Effector memory CD8-positive, alpha-beta T cell (primary cell): Measurements from ENCODE around the gene KMT5B.

Experiments used
- ATAC-seq: fragments of 150-1000 bp; cut with Tn5 transposase; replicated peaks from 2 replicates; pipeline ENCODE4 v1.10.0; 2021; ENCODE audit warnings: mild to moderate bottlenecking, moderate library complexity
- DNase-seq, 3 experiments: peaks; one replicate each; pipeline ENCODE4 v3.0.0; 2021
- H3K27ac Mint-ChIP-seq, 2 donors: one replicate each; pipeline ENCODE4 v1.8.0; 2022; ENCODE audit warnings: mild to moderate bottlenecking in 2 of 2, mixed read lengths in 2 of 2, moderate library complexity in 2 of 2
- H3K27me3 Mint-ChIP-seq, 2 donors: one replicate each; pipeline ENCODE4 v1.8.0; 2022; ENCODE audit warnings: mixed read lengths in 2 of 2
- H3K36me3 Mint-ChIP-seq: one replicate; pipeline ENCODE4 v1.8.0; 2022; ENCODE audit warnings: mild to moderate bottlenecking, moderate library complexity, mixed read lengths; ENCODE audit not compliant: insufficient read depth
- H3K4me1 Mint-ChIP-seq, 2 donors: one replicate each; pipeline ENCODE4 v1.8.0; 2022; ENCODE audit warnings: low read depth in 2 of 2, mixed read lengths in 2 of 2
- H3K4me3 Mint-ChIP-seq, 2 donors: one replicate each; pipeline ENCODE4 v1.8.0; 2022; ENCODE audit warnings: mild to moderate bottlenecking in 2 of 2, mixed read lengths in 2 of 2, moderate library complexity in 2 of 2
- H3K9me3 Mint-ChIP-seq, 2 donors: one replicate each; pipeline ENCODE4 v1.8.0; 2022; ENCODE audit warnings: mixed read lengths in 2 of 2

KMT5B gene

GRCh38 chr11:68125164-68125563 is 87.9 kb downstream of the KMT5B start:
- Mint-ChIP-seq H3K36me3 (peaks cover 9% of the 10 kb centered on the region), H3K27ac (no peak overlapping the region), H3K4me3 (no peak overlapping the region), H3K9me3 (no peaks in the 10 kb centered on the region), H3K4me1 (peaks cover 3 to 5% of the 10 kb centered on the region in 2 donors), H3K27me3 (peaks cover 12 to 16% of the 10 kb centered on the region in 2 donors)
- no peak for ATAC-seq
- DNase-seq, result no peak

GRCh38 chr11:68122936-68123539 is 90.1 kb downstream of the KMT5B start:
- Mint-ChIP-seq H3K9me3 (no peaks in the 10 kb centered on the region), H3K4me1 (peaks cover 4 to 5% of the 10 kb centered on the region in 2 donors), H3K4me3 (peak overlapping the region in 1 of 2 donors; percentile 29), H3K27me3 (no peaks in the 10 kb centered on the region), H3K36me3 (peaks cover 14% of the 10 kb centered on the region), H3K27ac (no peak overlapping the region)
- no peak for DNase-seq
- ATAC-seq, result no peak

DNA sequence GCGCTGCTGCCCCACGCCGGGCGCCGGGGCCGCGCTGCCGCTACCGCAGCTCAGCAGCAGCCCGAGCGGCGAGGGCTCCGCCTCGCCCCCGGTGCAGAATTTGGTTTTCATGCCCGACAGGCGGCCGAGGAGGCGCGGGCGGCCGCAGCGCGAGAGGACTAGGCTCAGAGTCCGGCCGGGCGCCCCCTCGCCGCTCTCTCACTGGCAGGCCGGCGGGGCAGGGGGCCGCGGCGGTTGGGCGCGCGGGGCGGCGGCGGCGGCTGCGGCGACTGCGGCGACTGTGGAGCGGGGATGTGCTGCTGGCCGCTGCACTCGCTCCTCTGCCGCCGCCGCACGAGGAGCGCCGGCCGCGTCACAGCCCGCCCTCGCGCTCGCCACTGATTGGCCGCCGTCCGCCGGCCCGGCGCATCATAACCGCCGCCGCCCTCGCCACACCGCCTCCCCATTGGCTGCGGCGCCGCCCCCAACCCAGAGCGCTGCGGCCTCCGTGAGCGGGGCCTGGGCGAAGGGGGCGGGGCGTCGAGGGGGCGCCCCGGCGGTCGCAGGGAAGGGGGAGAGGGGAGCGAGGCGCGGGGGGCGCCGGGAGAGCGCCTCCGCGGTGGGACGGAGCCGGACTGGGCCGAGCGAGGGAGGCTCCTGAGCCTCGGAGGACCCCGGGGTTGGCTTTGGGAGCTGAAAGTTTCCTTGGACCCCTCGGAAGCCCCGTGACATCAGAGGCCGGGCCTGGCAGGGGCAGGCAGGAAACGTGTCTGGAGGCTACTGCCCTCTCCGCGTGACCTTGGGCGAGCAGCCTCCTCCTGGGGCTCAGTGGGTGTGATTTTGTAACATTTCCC is 91.8 kb downstream of the KMT5B start, which contains the start of gene CHKA:
TSS of gene CHKA (minus strand) at position 322 of the 833 bp plus-strand sequence. CDS start at position 111, 211 bp downstream.
- peaks cover 10% of the 10 kb centered on the region for H3K36me3 Mint-ChIP-seq
- H3K27me3 Mint-ChIP-seq, result no peaks in the 10 kb centered on the region
- ATAC-seq (peak; percentile 88), DNase-seq (peak; percentile 66 to 79 (median 74))
- peak within 1 kb of the TSS in 1 of 2 donors; percentile 57 for H3K27ac Mint-ChIP-seq
- H3K9me3 Mint-ChIP-seq, result no peaks in the 10 kb centered on the region
- peaks cover 4 to 5% of the 10 kb centered on the region in 2 donors for H3K4me1 Mint-ChIP-seq
- peak within 1 kb of the TSS; percentile 70 to 76 for H3K4me3 Mint-ChIP-seq

DNA sequence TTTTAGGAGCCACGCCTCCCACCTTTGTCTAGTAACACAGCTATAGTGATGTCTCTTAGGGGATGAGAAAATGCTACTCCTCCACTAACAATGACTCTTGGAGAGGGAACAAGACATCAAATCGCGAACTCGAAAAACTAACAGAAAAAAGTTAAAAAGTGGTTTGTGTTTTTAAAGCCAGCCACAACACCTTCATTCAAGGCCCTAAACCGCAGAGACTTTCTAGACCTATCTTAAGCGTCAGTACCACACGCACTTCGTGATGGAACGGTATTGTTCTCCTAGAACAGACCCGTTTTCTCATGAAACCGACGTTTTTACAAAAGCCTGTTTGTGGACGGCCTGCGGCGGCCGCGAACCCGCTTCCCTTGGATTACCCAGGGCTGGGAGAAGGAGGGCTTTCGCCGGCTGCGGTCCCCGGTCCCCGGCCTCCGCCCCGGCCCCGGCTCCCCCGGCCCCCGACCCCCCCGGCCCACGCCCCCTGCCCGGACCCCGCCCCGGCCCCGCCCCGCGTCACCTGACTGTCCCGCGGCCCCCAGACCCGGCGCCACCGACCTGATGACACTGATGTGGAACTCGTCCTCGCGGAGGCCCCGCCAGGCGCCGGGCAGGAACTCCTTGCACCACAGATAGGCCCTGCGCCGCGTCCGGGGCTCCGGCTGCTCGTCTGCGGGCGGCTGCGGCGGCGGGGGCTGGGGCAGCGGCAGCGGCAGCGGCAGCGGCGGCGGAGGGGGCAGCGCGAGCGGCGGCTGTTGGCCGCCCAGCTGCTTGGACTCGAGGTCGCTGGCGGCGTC is 92.6 kb downstream of the KMT5B start:
- Mint-ChIP-seq H3K4me1 (peaks cover 4 to 5% of the 10 kb centered on the region in 2 donors), H3K27ac (peak overlapping the region in 1 of 2 donors; percentile 41), H3K36me3 (peaks cover 10% of the 10 kb centered on the region), H3K27me3 (no peaks in the 10 kb centered on the region), H3K9me3 (no peaks in the 10 kb centered on the region), H3K4me3 (peak overlapping the region; percentile 66 to 76)
- ATAC-seq (peak; percentile 41), DNase-seq (peak; percentile 25 to 38 (median 38))

DNA sequence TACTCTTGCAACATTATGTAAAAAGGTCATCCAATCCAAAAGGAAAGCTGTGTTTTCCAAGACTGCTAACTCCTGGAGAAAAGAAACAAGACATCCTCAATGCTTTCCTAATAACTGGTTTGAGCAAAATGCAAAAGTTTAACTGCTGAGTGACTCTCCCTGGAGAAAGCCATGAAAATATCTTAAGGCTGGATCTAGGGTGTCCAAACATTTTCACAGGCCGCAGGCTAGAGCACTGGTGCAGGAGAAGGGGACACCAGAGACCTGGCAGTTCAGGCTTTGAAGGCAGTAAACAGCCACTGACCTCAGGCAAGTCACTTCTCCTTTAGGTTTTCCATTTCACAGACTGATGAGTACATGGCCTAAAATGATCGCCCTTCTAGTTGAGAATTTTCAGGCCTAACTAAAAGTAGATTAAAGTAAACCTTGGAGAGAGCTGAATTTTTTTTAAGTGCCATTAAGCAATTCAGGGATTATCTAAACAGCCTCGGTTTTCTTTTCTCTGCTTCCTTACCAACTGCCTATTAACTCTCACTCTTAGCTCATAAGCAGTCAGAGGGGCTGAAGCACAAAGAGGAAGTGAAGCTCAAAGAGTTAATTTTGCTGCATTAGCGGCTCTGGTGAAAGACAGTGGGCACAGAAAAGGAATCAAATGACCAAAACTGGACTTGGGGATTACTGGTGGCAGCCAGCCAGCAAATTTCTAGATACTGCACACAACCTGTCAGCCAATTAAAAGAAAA is 94.2 kb downstream of the KMT5B start:
- Mint-ChIP-seq H3K27ac (no peak overlapping the region), H3K9me3 (no peaks in the 10 kb centered on the region), H3K27me3 (no peaks in the 10 kb centered on the region), H3K4me3 (no peak overlapping the region), H3K4me1 (peaks cover 4 to 5% of the 10 kb centered on the region in 2 donors), H3K36me3 (peaks cover 10% of the 10 kb centered on the region)
- ATAC-seq, result no peak
- DNase-seq, result no peak

- ATAC-seq, result no peak
- Mint-ChIP-seq H3K36me3 (peaks cover 10% of the 10 kb centered on the region), H3K4me3 (no peak overlapping the region), H3K27ac (peak overlapping the region in 1 of 2 donors; percentile 44), H3K4me1 (peaks cover 4 to 5% of the 10 kb centered on the region in 2 donors), H3K27me3 (no peaks in the 10 kb centered on the region), H3K9me3 (no peaks in the 10 kb centered on the region)
- no peak for DNase-seq
Observed at GRCh38 chr11:68117853-68118470, 95.1 kb downstream of the KMT5B start.

- ATAC-seq, result no peak
- DNase-seq, result no peak
- Mint-ChIP-seq H3K9me3 (no peaks in the 10 kb centered on the region), H3K27me3 (no peaks in the 10 kb centered on the region), H3K36me3 (peaks cover 10% of the 10 kb centered on the region), H3K4me1 (peaks cover 2 to 4% of the 10 kb centered on the region in 2 donors), H3K27ac (no peak overlapping the region), H3K4me3 (no peak overlapping the region)
Observed at GRCh38 chr11:68116974-68117373, 96.1 kb downstream of the KMT5B start.

- peaks cover 0 to 4% of the 10 kb centered on the region in 2 donors for H3K4me1 Mint-ChIP-seq
- no peaks in the 10 kb centered on the region for H3K9me3 Mint-ChIP-seq
- DNase-seq, result no peak
- peaks cover 15% of the 10 kb centered on the region for H3K36me3 Mint-ChIP-seq
- H3K27ac Mint-ChIP-seq, result no peak overlapping the region
- no peak for ATAC-seq
- H3K27me3 Mint-ChIP-seq, result no peaks in the 10 kb centered on the region
- H3K4me3 Mint-ChIP-seq, result no peak overlapping the region
Observed at GRCh38 chr11:68116126-68116525, 97.0 kb downstream of the KMT5B start.

DNA sequence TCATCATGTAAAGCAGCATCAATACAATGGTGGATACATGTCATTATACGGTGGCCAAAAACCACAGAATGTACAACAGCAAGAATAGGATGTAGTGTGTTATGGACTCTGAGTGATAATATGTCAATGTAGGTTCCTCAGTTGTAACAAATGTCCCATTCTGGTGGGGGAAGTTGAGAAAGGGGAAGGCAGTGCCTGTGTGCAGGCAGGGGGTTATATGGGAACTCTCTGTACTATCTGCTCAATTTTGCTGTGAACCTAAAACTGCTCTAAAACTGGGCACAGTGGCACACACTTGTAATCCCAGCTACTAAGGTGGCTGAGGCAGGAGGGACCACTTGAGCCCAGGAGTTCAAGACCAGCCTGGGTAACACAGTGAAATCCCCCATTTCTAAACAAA is 97.8 kb downstream of the KMT5B start:
- Mint-ChIP-seq H3K4me1 (peaks cover 0 to 2% of the 10 kb centered on the region in 2 donors), H3K9me3 (no peaks in the 10 kb centered on the region), H3K27ac (no peak overlapping the region), H3K4me3 (no peak overlapping the region), H3K36me3 (peaks cover 12% of the 10 kb centered on the region), H3K27me3 (no peaks in the 10 kb centered on the region)
- ATAC-seq, result no peak
- no peak for DNase-seq

- no peak overlapping the region for H3K4me3 Mint-ChIP-seq
- H3K27me3 Mint-ChIP-seq, result no peaks in the 10 kb centered on the region
- DNase-seq (no peak), ATAC-seq (no peak)
- peak overlapping the region in 1 of 2 donors; percentile 46 for H3K27ac Mint-ChIP-seq
- H3K4me1 Mint-ChIP-seq, result no peaks in the 10 kb centered on the region
- peaks cover 6% of the 10 kb centered on the region for H3K36me3 Mint-ChIP-seq
- H3K9me3 Mint-ChIP-seq, result no peaks in the 10 kb centered on the region
Observed at GRCh38 chr11:68113986-68114385, 99.1 kb downstream of the KMT5B start.

DNA sequence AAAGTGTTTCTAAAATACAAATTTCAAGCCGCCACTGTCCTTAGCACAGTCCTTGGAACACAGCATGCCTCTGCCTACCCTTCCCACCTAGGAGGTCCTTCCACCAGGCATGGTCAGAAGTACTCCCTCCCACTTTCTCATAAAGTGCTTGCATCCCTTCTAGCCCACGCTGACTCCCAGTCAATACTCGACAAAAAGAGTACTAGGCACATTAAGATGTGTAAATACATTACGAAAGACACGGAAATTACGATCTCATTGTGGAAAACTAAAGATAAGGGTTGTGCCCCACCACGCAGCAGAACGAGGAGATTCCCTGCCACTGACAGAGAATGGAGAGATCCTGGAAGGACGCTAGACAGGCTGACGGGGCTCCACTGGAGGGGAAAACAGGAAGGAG is 105.4 kb downstream of the KMT5B start:
- ATAC-seq (no peak), DNase-seq (no peak)
- H3K27me3 Mint-ChIP-seq, result no peaks in the 10 kb centered on the region
- H3K4me1 Mint-ChIP-seq, result no peaks in the 10 kb centered on the region
- peaks cover 9% of the 10 kb centered on the region for H3K36me3 Mint-ChIP-seq
- no peak overlapping the region for H3K27ac Mint-ChIP-seq
- H3K4me3 Mint-ChIP-seq, result no peak overlapping the region
- no peaks in the 10 kb centered on the region for H3K9me3 Mint-ChIP-seq

DNA sequence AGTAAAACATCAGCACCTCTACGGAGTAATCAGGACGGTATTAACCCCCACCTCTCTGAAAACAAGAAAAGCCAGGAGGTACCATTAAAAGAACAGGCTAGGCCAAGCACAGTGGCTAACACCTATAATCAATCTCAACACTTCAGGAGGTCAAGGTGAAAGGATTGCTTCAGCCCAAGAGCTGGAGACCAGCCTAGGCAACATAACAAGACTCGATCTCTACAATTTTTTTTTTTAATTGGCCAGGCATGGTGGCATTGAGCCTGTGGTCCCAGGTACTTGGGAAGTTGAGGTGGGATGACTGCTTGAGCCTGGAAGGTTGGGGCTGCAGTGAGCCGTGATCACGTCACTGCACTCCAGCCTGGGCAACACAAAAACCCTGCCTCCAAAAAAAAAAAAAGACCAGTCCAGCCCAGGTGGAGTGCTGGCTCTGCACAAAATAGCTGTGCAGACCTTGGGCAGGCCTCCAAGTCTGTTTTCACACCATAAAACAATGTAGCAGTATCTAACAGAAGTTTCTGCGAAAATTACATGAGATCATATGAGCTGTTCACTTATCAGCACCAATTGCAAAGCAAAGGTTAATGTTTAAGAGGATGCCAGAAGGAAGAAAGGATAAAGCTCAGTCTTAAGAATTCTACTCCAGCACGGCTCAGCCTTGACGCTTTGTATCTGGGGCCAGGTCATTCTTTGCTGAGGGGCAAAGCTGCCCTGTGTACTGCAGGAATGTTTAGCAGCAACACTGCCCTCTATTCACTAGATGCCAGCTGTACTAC is 106.7 kb downstream of the KMT5B start:
- DNase-seq, result no peak
- ATAC-seq, result no peak
- Mint-ChIP-seq H3K4me1 (peaks cover 0 to 2% of the 10 kb centered on the region in 2 donors), H3K9me3 (no peaks in the 10 kb centered on the region), H3K27ac (no peak overlapping the region), H3K36me3 (peaks cover 4% of the 10 kb centered on the region), H3K4me3 (no peak overlapping the region), H3K27me3 (no peaks in the 10 kb centered on the region)
